H9 (cell line): ENCODE measurements around the gene APBB2. TPM values are rescaled to one million over a fixed set of nuclear protein-coding genes. Genes with fewer than 3 reads are reported as not detected.

ENCODE experiments used
- DNase-seq: peaks from one replicate; pipeline ENCODE4 v3.0.0-alpha.2; 2017
- H2AFZ ChIP-seq: one replicate; pipeline ENCODE4 v1.6.1; 2013; ENCODE audit warnings: mild to moderate bottlenecking, low read length, control low read depth, moderate library complexity
- H2AK5ac ChIP-seq: 2 replicates; pipeline ENCODE4 v1.6.1; 2013; ENCODE audit warnings: low read length, control low read depth, mixed read lengths; ENCODE audit not compliant: insufficient read length
- H2BK120ac ChIP-seq: one replicate; pipeline ENCODE4 v1.6.1; 2013; ENCODE audit warnings: low read depth, mild to moderate bottlenecking, low read length, control low read depth, inconsistent platforms; ENCODE audit not compliant: poor library complexity, severe bottlenecking
- H2BK12ac ChIP-seq: 2 replicates; pipeline ENCODE4 v1.6.1; 2013; ENCODE audit warnings: low read length, control low read depth, mixed read lengths, low read depth; ENCODE audit not compliant: insufficient read length
- H2BK15ac ChIP-seq: 2 replicates; pipeline ENCODE4 v1.6.1; 2013; ENCODE audit warnings: low read depth, low read length, control low read depth
- H2BK20ac ChIP-seq: one replicate; pipeline ENCODE4 v1.6.1; 2013; ENCODE audit warnings: low read depth, mild to moderate bottlenecking, low read length, control low read depth, inconsistent platforms; ENCODE audit not compliant: poor library complexity, severe bottlenecking
- H2BK5ac ChIP-seq: 2 replicates; pipeline ENCODE4 v1.6.1; 2013; ENCODE audit warnings: low read length, control low read depth, mixed read lengths; ENCODE audit not compliant: insufficient read length
- H3K14ac ChIP-seq: 2 replicates; pipeline ENCODE4 v1.6.1; 2013; ENCODE audit warnings: low read length, control low read depth; ENCODE audit not compliant: insufficient read depth
- H3K18ac ChIP-seq: 2 replicates; pipeline ENCODE4 v1.6.1; 2013; ENCODE audit warnings: low read depth, mild to moderate bottlenecking, mixed read lengths, low read length, control low read depth; ENCODE audit not compliant: insufficient read length
- H3K23ac ChIP-seq: 2 replicates; pipeline ENCODE4 v1.6.1; 2013; ENCODE audit warnings: low read length, control low read depth, mixed read lengths, low read depth; ENCODE audit not compliant: insufficient read length
- H3K23me2 ChIP-seq: 2 replicates; pipeline ENCODE4 v1.6.1; 2013; ENCODE audit warnings: low read depth, mild to moderate bottlenecking, mixed read lengths, low read length, control low read depth; ENCODE audit not compliant: insufficient read length, poor library complexity, severe bottlenecking
- H3K27ac ChIP-seq: 2 replicates; pipeline ENCODE4 v1.5.1; 2013; ENCODE audit warnings: low read length, control low read depth, mixed read lengths, low read depth; ENCODE audit not compliant: insufficient read length
- H3K27me3 ChIP-seq: 2 replicates; pipeline ENCODE4 v1.6.1; 2013; ENCODE audit warnings: low read length, control low read depth, inconsistent platforms; ENCODE audit not compliant: insufficient read depth
- H3K4ac ChIP-seq: 2 replicates; pipeline ENCODE4 v1.6.1; 2013; ENCODE audit warnings: low read depth, mild to moderate bottlenecking, control low read depth, inconsistent platforms, low read length, moderate library complexity
- H3K4me1 ChIP-seq: 2 replicates; pipeline ENCODE4 v1.6.1; 2013; ENCODE audit warnings: low read length, control low read depth, inconsistent platforms; ENCODE audit not compliant: insufficient read depth
- H3K4me2 ChIP-seq: 2 replicates; pipeline ENCODE4 v1.6.1; 2013; ENCODE audit warnings: low read length, control low read depth, mixed read lengths; ENCODE audit not compliant: insufficient read length, insufficient read depth
- H3K56ac ChIP-seq: 2 replicates; pipeline ENCODE4 v1.6.1; 2013; ENCODE audit warnings: low read depth, mild to moderate bottlenecking, mixed read lengths, low read length, control low read depth; ENCODE audit not compliant: insufficient read length
- H3K79me1 ChIP-seq: 2 replicates; pipeline ENCODE4 v1.6.1; 2013; ENCODE audit warnings: low read depth, mild to moderate bottlenecking, moderate library complexity, low read length, control low read depth, inconsistent platforms; ENCODE audit not compliant: insufficient read depth, poor library complexity, severe bottlenecking
- H3K79me2 ChIP-seq: 2 replicates; pipeline ENCODE4 v1.6.1; 2013; ENCODE audit warnings: low read length, control low read depth, inconsistent platforms; ENCODE audit not compliant: insufficient read depth
- H3K9ac ChIP-seq: 2 replicates; pipeline ENCODE4 v1.6.1; 2013; ENCODE audit warnings: low read length, control low read depth, mixed read lengths; ENCODE audit not compliant: insufficient read length; ENCODE audit errors: extremely low read depth
- H3K9me3 ChIP-seq: one replicate; pipeline ENCODE4 v1.6.1; 2013; ENCODE audit warnings: low read depth, low read length, inconsistent platforms; ENCODE audit not compliant: control insufficient read depth
- H3T11ph ChIP-seq: one replicate; pipeline ENCODE4 v1.6.1; 2013; ENCODE audit warnings: mild to moderate bottlenecking, low read length, control low read depth, inconsistent platforms
- H4K20me1 ChIP-seq: one replicate; pipeline ENCODE4 v1.6.1; 2013; ENCODE audit not compliant: control insufficient read depth, insufficient read length, insufficient read depth
- H4K5ac ChIP-seq: 2 replicates; pipeline ENCODE4 v1.6.1; 2013; ENCODE audit warnings: low read depth, mild to moderate bottlenecking, mixed read lengths, low read length, control low read depth; ENCODE audit not compliant: insufficient read length
- H4K8ac ChIP-seq: replicated peaks from 2 replicates; pipeline ENCODE4 v1.6.1; 2013; ENCODE audit warnings: low read length, control low read depth, mixed read lengths, low read depth; ENCODE audit not compliant: insufficient read length
- H4K91ac ChIP-seq: 2 replicates; pipeline ENCODE4 v1.6.1; 2013; ENCODE audit warnings: low read depth, mild to moderate bottlenecking, moderate library complexity, mixed read lengths, low read length, control low read depth; ENCODE audit not compliant: insufficient read length
- H3K27ac Mint-ChIP-seq, 3 experiments: 2 replicates in 2 of 3; 3 replicates in 1 of 3; pipeline ENCODE4 v1.8.0; 2020 to 2021; ENCODE audit warnings: mixed read lengths in 3 of 3, mild to moderate bottlenecking in 1 of 3, moderate library complexity in 1 of 3
- H3K27me3 Mint-ChIP-seq: 2 replicates; pipeline ENCODE4 v1.8.0; 2021; ENCODE audit warnings: low read depth, mild to moderate bottlenecking, moderate library complexity, mixed read lengths
- H3K36me3 Mint-ChIP-seq, 3 experiments: 2 replicates in 2 of 3; 3 replicates in 1 of 3; pipeline ENCODE4 v1.8.0; 2020 to 2021; ENCODE audit warnings: low read depth in 3 of 3, mixed read lengths in 3 of 3; ENCODE audit not compliant: insufficient read depth in 1 of 3
- H3K4me1 Mint-ChIP-seq, 2 experiments: 2 replicates each; pipeline ENCODE4 v1.8.0; 2020; ENCODE audit warnings: mixed read lengths in 2 of 2
- H3K4me3 Mint-ChIP-seq, 2 experiments: 2 replicates in 1 of 2; 3 replicates in 1 of 2; pipeline ENCODE4 v1.8.0; 2020 to 2021; ENCODE audit warnings: mild to moderate bottlenecking in 2 of 2, mixed read lengths in 2 of 2, moderate library complexity in 1 of 2
- H3K9me3 Mint-ChIP-seq, 2 experiments: 2 replicates in 1 of 2; 3 replicates in 1 of 2; pipeline ENCODE4 v1.8.0; 2020; ENCODE audit warnings: mild to moderate bottlenecking in 2 of 2, mixed read lengths in 2 of 2, moderate library complexity in 1 of 2
- CTCF ChIP-seq: fragments of 200-600 bp; sonication (generic); conservative IDR thresholded peaks from 3 replicates; pipeline ENCODE4 v1.8.0; 2021; ENCODE audit warnings: antibody characterized with exemption, mild to moderate bottlenecking
- WGBS: extraction: QIAGEN DNeasy Blood & Tissue Kit; methylation state at CpG from one replicate; pipeline ENCODE4 v1.1.7; 2013; ENCODE audit warnings: missing lambda C conversion rate, low lambda C conversion rate, mixed read lengths; ENCODE audit not compliant: insufficient read length; ENCODE audit errors: extremely low coverage; 5-methylcytosine and 5-hydroxymethylcytosine counted together
- total RNA-seq: library from RNA; stranded (reverse); gene quantifications from 2 replicates; pipeline ENCODE4 v1.2.1, GENCODE V29; 2021

Gene APBB2
- total RNA-seq, 1 experiment from 2014 or later, result 39.6 TPM

DNA sequence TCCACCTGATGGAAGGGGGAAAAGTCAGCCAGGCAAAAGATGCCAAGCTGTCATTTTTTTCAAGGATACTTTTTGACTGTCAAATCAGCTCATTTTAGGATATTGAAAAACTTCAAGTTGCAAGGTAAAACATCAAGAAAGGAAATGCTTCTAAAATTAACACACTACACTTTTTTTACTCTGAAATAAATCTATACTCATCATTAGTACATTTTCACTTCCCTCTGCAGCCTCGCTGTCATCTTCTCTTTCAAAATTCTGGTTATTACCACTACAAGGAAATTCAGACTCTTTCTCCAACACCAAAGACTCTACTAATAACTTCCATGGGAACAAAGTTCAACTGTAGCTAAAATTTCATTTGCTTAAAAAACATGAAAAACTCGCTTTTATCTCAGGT is 41.6 kb downstream of the APBB2 start:
- Histone ChIP-seq H4K20me1 (no peaks in the 10 kb centered on the region), H4K5ac (no peak overlapping the region), H2AK5ac (no peak overlapping the region), H3T11ph (no peak overlapping the region), H3K18ac (no peak overlapping the region), H3K4me2 (no peak overlapping the region), H2BK5ac (no peak overlapping the region), H2BK20ac (no peak overlapping the region), H3K79me2 (no peaks in the 10 kb centered on the region), H3K56ac (no peak overlapping the region), H3K23me2 (no peaks in the 10 kb centered on the region), H3K4ac (no peak overlapping the region), H3K14ac (no peak overlapping the region), H2BK120ac (no peak overlapping the region), H2AFZ (no peak overlapping the region), H2BK15ac (no peak overlapping the region), H3K9me3 (no peaks in the 10 kb centered on the region), H4K91ac (no peak overlapping the region), H3K27ac (no peak overlapping the region), H3K4me1 (peaks cover 3% of the 10 kb centered on the region; the same call in 1 of the 2 replicates), H2BK12ac (no peak overlapping the region), H3K27me3 (no peaks in the 10 kb centered on the region), H4K8ac (no peak overlapping the region), H3K9ac (no peak overlapping the region), H3K23ac (no peak overlapping the region), H3K79me1 (no peaks in the 10 kb centered on the region)
- no peak for DNase-seq
- Mint-ChIP-seq H3K27ac (no peak overlapping the region), H3K4me3 (no peak overlapping the region), H3K27me3 (no peaks in the 10 kb centered on the region), H3K4me1 (peaks cover 22 to 24% of the 10 kb centered on the region in 2 experiments), H3K9me3 (no peaks in the 10 kb centered on the region), H3K36me3 (peaks cover 0 to under 1% (median under 1%) of the 10 kb centered on the region in 3 experiments; a peak in 2 of 7 replicates)
- no peak for TF ChIP-seq CTCF
- no CpG with 5 or more reads among the region's 2 CpGs for WGBS
